Adrenal gland (tissue), 12 donors: ENCODE data around the gene VPS8. TPM values are rescaled to one million over a fixed set of nuclear protein-coding genes. Genes with fewer than 3 reads are reported as not detected.
"Not testable (repeated sequence)": the region's sequence is repeated elsewhere in the genome, so short reads cannot be mapped to it uniquely, and the experiment has no call there.

Source experiments
- DNase-seq, 7 donors: peaks; one replicate each; pipeline ENCODE4 v3.0.0-alpha.2; 2019 to 2020
- H3K27ac ChIP-seq, 5 donors: fragments of 200-600 bp; sonication (generic) in 4 of 5; 1 replicate in 3 of 5; 2 replicates in 2 of 5; pipeline versions ENCODE4 v1.5.1 to v1.8.0; 2016 to 2020; ENCODE audit warnings: mild to moderate bottlenecking in 1 of 5
- H3K27me3 ChIP-seq: fragments of 200-600 bp; 2 replicates; pipeline ENCODE4 v1.8.0; 2021
- H3K36me3 ChIP-seq, 2 donors: fragments of 200-600 bp; replicated peaks in 1 of 2; 1 replicate in 1 of 2; 2 replicates in 1 of 2; pipeline versions ENCODE4 v1.5.1 to v1.8.0; 2018 to 2022
- H3K4me1 ChIP-seq, 2 donors: fragments of 200-600 bp; replicated peaks in 1 of 2; 1 replicate in 1 of 2; 2 replicates in 1 of 2; pipeline versions ENCODE4 v1.5.1 to v1.8.0; 2018 to 2021
- H3K4me3 ChIP-seq, 4 donors: fragments of 200-600 bp; sonication (generic) in 3 of 4; one replicate each; pipeline ENCODE4 v1.5.1; 2016 to 2018
- H3K9me3 ChIP-seq, 3 donors: fragments of 200-600 bp; sonication (generic) in 1 of 3; replicated peaks in 1 of 3; 1 replicate in 2 of 3; 2 replicates in 1 of 3; pipeline versions ENCODE4 v1.5.1 to v1.8.0; 2016 to 2021
- CTCF ChIP-seq, 6 experiments: fragments of 450-650 bp in 4 of 6; fragments of 200-600 bp in 2 of 6; sonication (generic) in 1 of 6; IDR thresholded peaks; 1 replicate in 5 of 6; 2 replicates in 1 of 6; pipeline versions ENCODE4 v1.5.1 to v1.8.0; 2016 to 2021; ENCODE audit warnings: antibody characterized with exemption in 6 of 6, mild to moderate bottlenecking in 2 of 6, moderate library complexity in 1 of 6
- POLR2A ChIP-seq, 2 donors: fragments of 450-650 bp; IDR thresholded peaks; one replicate each; pipeline ENCODE4 v1.6.1; 2017; ENCODE audit warnings: antibody characterized with exemption in 2 of 2, mild to moderate bottlenecking in 2 of 2, moderate library complexity in 1 of 2
- WGBS, 4 donors: extraction: QIAGEN DNeasy Blood & Tissue Kit in 2 of 4; methylation state at CpG; one replicate each; pipeline versions ENCODE4 v1.1.5 to v1.1.7; 2013 to 2017; 5-methylcytosine and 5-hydroxymethylcytosine counted together
- intact Hi-C, 2 donors: fragments of 100-400 bp; cut with DNase I; formaldehyde crosslinking; loops; one replicate each; pipeline versions ENCODE4 v1.14.1 to v1.15.0; 2022 to 2023
- polyA plus RNA-seq, 3 donors: library from polyadenylated mRNA; stranded (reverse); fragments of 200-250 nt in 2 of 3; fragments of 350-450 nt in 1 of 3; fragmentation: Illumina TruSeq in 1 of 3; extraction: RNeasy Lipid Tissue Mini Kit (QIAGEN cat#74804) in 1 of 3; gene quantifications; one replicate each; pipeline ENCODE4 v1.2.3, GENCODE V29; 2013 to 2014
- total RNA-seq, 9 donors: library from RNA; depleted of rRNA in 4 of 9; stranded (reverse); fragments of >200 nt in 4 of 9; fragments of 120-200 nt in 1 of 9; fragmentation: NEBNext Ultra II Directional in 1 of 9; extraction: Animal tissue kit (Norgen Biotek cat#: 25700) in 1 of 9; gene quantifications; one replicate each; pipeline versions ENCODE4 v1.1.0 to v1.2.4, GENCODE V29; 2013 to 2023
- donor health status: healthy with polysubstance abuse.
- donor health status: Bipolar disorder and iron deficiency.
- donor health status: DM: yes; HTN: yes; CAD: no.
- donor health status: DM: no; HTN: no; CAD: no.
- donor health status: DM: no; HTN: no; CAD: no.
- donor health status: DM: yes; HTN: yes; CAD: no.

The VPS8 gene
- total and polyA plus RNA-seq, 12 donors: 17.6 to 96.4 (median 33.9) TPM

- Histone ChIP-seq H3K27ac (no peak overlapping the region), H3K9me3 (no peaks in the 10 kb centered on the region), H3K4me3 (no peak overlapping the region), H3K36me3 (no peaks in the 10 kb centered on the region), H3K4me1 (no peaks in the 10 kb centered on the region), H3K27me3 (no peaks in the 10 kb centered on the region)
- intact Hi-C loops: no loop called here
- WGBS, 4 donors: 67 to 80% (median 73%) methylated on average over 3 of the region's 3 CpGs
- no peak for TF ChIP-seq POLR2A (IDR thresholded peaks at IDR 0.05)
- no peak for TF ChIP-seq CTCF (IDR thresholded peaks at IDR 0.05)
- no peak for DNase-seq
Measured at GRCh38 chr3:184982076-184982475, 170.1 kb downstream of the VPS8 start.

- WGBS, 4 donors: 92 to 97% (median 94%) methylated on average over 5 of the region's 5 CpGs
- H3K36me3 ChIP-seq: no peaks in the 10 kb centered on the region
- no peaks in the 10 kb centered on the region for H3K27me3 ChIP-seq
- H3K27ac ChIP-seq: no peak overlapping the region
- DNase-seq: no peak
- no peak for TF ChIP-seq CTCF (IDR thresholded peaks at IDR 0.05)
- intact Hi-C loops: no loop called here
- H3K9me3 ChIP-seq: no peaks in the 10 kb centered on the region
- no peak overlapping the region for H3K4me3 ChIP-seq
- no peaks in the 10 kb centered on the region for H3K4me1 ChIP-seq
Measured at GRCh38 chr3:184985586-184985985, 173.6 kb downstream of the VPS8 start.

GRCh38 chr3:184986366-184986889, 174.5 kb downstream of the VPS8 start:
- TF ChIP-seq POLR2A (IDR thresholded peaks at IDR 0.05) (no peak), CTCF (IDR thresholded peaks at IDR 0.05) (no peak)
- DNase-seq: no peak
- H3K9me3 ChIP-seq: no peaks in the 10 kb centered on the region
- intact Hi-C loops: no loop called here
- H3K27ac ChIP-seq: no peak overlapping the region
- H3K4me3 ChIP-seq: no peak overlapping the region
- H3K4me1 ChIP-seq: no peaks in the 10 kb centered on the region
- no peaks in the 10 kb centered on the region for H3K36me3 ChIP-seq
- H3K27me3 ChIP-seq: no peaks in the 10 kb centered on the region
- 86 to 99% (median 94%) methylated on average over 3 of the region's 3 CpGs for WGBS, 4 donors

GRCh38 chr3:184993394-184993793, 181.4 kb downstream of the VPS8 start:
- Histone ChIP-seq H3K36me3 (peaks cover 0 to 19% of the 10 kb centered on the region in 2 donors), H3K27ac (no peak overlapping the region), H3K9me3 (no peaks in the 10 kb centered on the region), H3K27me3 (no peaks in the 10 kb centered on the region), H3K4me3 (no peak overlapping the region), H3K4me1 (no peaks in the 10 kb centered on the region)
- WGBS, 4 donors: 88 to 100% (median 95%) methylated on average over 1 of the region's 1 CpG
- intact Hi-C loops: no loop called here
- TF ChIP-seq CTCF (IDR thresholded peaks at IDR 0.05) (no peak), POLR2A (IDR thresholded peaks at IDR 0.05) (no peak)
- no peak for DNase-seq

- DNase-seq, H3K27ac ChIP-seq, H3K27me3 ChIP-seq, H3K36me3 ChIP-seq, H3K4me3 ChIP-seq, H3K4me1 ChIP-seq, H3K9me3 ChIP-seq, intact Hi-C loops: not testable (repeated sequence)
- WGBS, 4 donors: 97 to 99% (median 98%) methylated on average over 6 to 21 of the region's 28 CpGs
Measured at GRCh38 chr3:185003876-185004275, 191.9 kb downstream of the VPS8 start.
